HEK293T (cell line): ENCODE measurements around the gene ARTN.

Experiments
- CTCF ChIA-PET: fragments of 350-600 bp; formaldehyde crosslinking; extraction: SDS; loops from one replicate; lab custom pipeline; 2021; ENCODE audit warnings: antibody characterized with exemption, inconsistent platforms; lab: Yijun Ruan, JAX
- POLR2A ChIA-PET: fragments of 350-600 bp; formaldehyde crosslinking; extraction: SDS; loops from one replicate; lab custom pipeline; 2020; ENCODE audit warnings: antibody characterized with exemption, inconsistent platforms; lab: Yijun Ruan, JAX
- DNase-seq: peaks from one replicate; pipeline ENCODE4 v3.0.0; 2012; ENCODE audit warnings: mixed read lengths; ENCODE audit errors: extremely low spot score
- ARNT ChIP-seq: fragments of 450-650 bp; IDR thresholded peaks from 2 replicates; pipeline ENCODE4 v1.6.1; 2017; ENCODE audit warnings: mild to moderate bottlenecking
- BHLHE40 ChIP-seq: fragments of 450-650 bp; IDR thresholded peaks from 2 replicates; pipeline ENCODE4 v1.6.1; 2016; ENCODE audit warnings: mild to moderate bottlenecking, moderate library complexity, borderline replicate concordance
- CTBP1 ChIP-seq: fragments of 450-650 bp; IDR thresholded peaks from 2 replicates; pipeline ENCODE4 v1.6.1; 2016; ENCODE audit warnings: borderline replicate concordance
- ELF4 ChIP-seq: fragments of 450-650 bp; IDR thresholded peaks from 2 replicates; pipeline ENCODE4 v1.6.1; 2017; ENCODE audit warnings: antibody characterized with exemption
- FOXA1 ChIP-seq: fragments of 450-650 bp; IDR thresholded peaks from 2 replicates; pipeline ENCODE4 v1.6.1; 2016; ENCODE audit warnings: mild to moderate bottlenecking
- FOXK2 ChIP-seq: fragments of 450-650 bp; IDR thresholded peaks from 2 replicates; pipeline ENCODE4 v1.6.1; 2016; ENCODE audit warnings: mild to moderate bottlenecking
- FOXM1 ChIP-seq: fragments of 450-650 bp; IDR thresholded peaks from 2 replicates; pipeline ENCODE4 v1.6.1; 2017; ENCODE audit warnings: mild to moderate bottlenecking, borderline replicate concordance
- HDGF ChIP-seq: fragments of 450-650 bp; IDR thresholded peaks from 2 replicates; pipeline ENCODE4 v1.6.1; 2017; ENCODE audit warnings: antibody characterized with exemption, borderline replicate concordance
- L3MBTL2 ChIP-seq: fragments of 450-650 bp; conservative IDR thresholded peaks from 2 replicates; pipeline ENCODE4 v1.6.1; 2016; ENCODE audit warnings: mild to moderate bottlenecking
- LEF1 ChIP-seq: fragments of 450-650 bp; IDR thresholded peaks from 2 replicates; pipeline ENCODE4 v1.6.1; 2017; ENCODE audit warnings: mild to moderate bottlenecking, borderline replicate concordance
- NFRKB ChIP-seq: fragments of 450-650 bp; IDR thresholded peaks from 2 replicates; pipeline ENCODE4 v1.6.1; 2016; ENCODE audit warnings: mild to moderate bottlenecking, moderate library complexity
- PKNOX1 ChIP-seq: fragments of 450-650 bp; IDR thresholded peaks from 2 replicates; pipeline ENCODE4 v1.6.1; 2016
- SP1 ChIP-seq: fragments of 450-650 bp; IDR thresholded peaks from 2 replicates; pipeline ENCODE4 v1.6.1; 2017
- SUZ12 ChIP-seq: fragments of 450-650 bp; IDR thresholded peaks from 2 replicates; pipeline ENCODE4 v1.6.1; 2016; ENCODE audit warnings: mild to moderate bottlenecking
- TARDBP ChIP-seq: fragments of 450-650 bp; IDR thresholded peaks from 2 replicates; pipeline ENCODE4 v1.6.1; 2016
- ZNF384 ChIP-seq: fragments of 450-650 bp; IDR thresholded peaks from 2 replicates; pipeline ENCODE4 v1.6.1; 2016

ARTN gene

DNA sequence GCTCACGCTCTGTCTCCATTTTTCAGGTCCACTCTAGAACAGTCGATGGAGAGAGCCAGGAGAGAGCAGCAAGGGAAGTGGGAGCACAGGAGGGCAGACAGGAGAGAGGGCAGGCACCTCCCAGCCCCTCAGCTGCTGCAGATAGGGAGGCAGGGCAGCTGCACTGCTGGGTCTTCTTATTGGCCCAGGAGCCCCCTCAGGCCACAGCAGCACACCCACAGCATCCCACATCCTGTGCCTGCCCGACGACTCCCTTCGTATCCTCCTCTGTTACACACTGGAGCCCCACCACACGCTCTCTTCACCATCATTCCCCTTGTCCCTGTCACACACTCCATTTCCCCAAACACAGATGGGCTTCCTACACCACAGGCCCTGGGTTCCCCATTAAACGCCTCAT, 13.7 kb upstream of the ARTN start:
- TF ChIP-seq SP1 (no peak), TARDBP (no peak), BHLHE40 (no peak), PKNOX1 (no peak), LEF1 (no peak), FOXM1 (no peak), HDGF (no peak), ELF4 (no peak), NFRKB (no peak)
- ChIA-PET CTCF (interaction anchor here (0.6 to 1.4 kb wide), 3 partner anchors 15 to 169 kb away, joined by 4 read pairs; no protein-coding TSS in a partner anchor), POLR2A (no interaction called here)
- DNase-seq = no peak

- TF ChIP-seq LEF1 = no peak
- no peak for TF ChIP-seq FOXA1
- CTCF ChIA-PET = interaction anchor here (1.4 kb wide), 1 partner anchor 13 kb away, joined by 5 read pairs; no protein-coding TSS in a partner anchor
- no peak for DNase-seq
- POLR2A ChIA-PET = no interaction called here
These were observed 12.6 kb upstream of the ARTN start for GRCh38 chr1:43921022-43921421.

- POLR2A ChIA-PET = no interaction called here
- CTCF ChIA-PET = no interaction called here
These were observed 9.1 kb upstream of the ARTN start for GRCh38 chr1:43924516-43924915.

DNA sequence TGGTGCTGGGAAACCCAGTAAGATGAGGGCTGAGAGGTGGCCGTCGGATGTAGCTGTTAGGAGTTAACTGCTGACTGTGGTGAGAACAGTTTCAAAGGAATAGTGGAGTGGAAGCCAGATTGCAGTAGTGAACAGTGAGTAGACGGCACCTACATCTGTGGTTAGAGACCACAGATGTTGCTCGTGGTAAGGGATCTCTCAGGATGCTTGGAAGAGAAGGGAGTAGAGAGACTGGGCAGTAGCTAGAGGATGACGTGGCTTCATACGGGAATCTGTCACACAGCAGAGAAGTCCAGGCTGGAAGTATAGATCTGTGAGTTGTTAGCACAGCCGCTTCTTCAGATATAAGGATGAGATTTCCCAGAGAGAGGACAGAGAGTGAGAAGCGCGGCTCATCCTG, 7.8 kb upstream of the ARTN start:
- ChIA-PET POLR2A (no interaction called here), CTCF (interaction anchor here (1.0 kb wide), 1 partner anchor 9 kb away, joined by 7 read pairs; no protein-coding TSS in a partner anchor)
- DNase-seq = no peak
- TF ChIP-seq LEF1 (no peak), SP1 (no peak), NFRKB (no peak), ARNT (no peak), FOXK2 (no peak), SUZ12 (no peak), L3MBTL2 (no peak), CTBP1 (no peak), ELF4 (no peak), BHLHE40 (no peak), FOXA1 (no peak)

More at GRCh38 chr1:43924516-43924915, 9.1 kb upstream of the ARTN start:
- TF ChIP-seq TARDBP = no peak
- TF ChIP-seq CTBP1 = no peak
- no peak for TF ChIP-seq ZNF384
- no peak for TF ChIP-seq FOXK2
- no peak for TF ChIP-seq SP1
- TF ChIP-seq FOXM1 = no peak
- no peak for TF ChIP-seq HDGF
- TF ChIP-seq ELF4 = no peak
- no peak for TF ChIP-seq ARNT
- no peak for TF ChIP-seq PKNOX1
- DNase-seq = no peak

DNA sequence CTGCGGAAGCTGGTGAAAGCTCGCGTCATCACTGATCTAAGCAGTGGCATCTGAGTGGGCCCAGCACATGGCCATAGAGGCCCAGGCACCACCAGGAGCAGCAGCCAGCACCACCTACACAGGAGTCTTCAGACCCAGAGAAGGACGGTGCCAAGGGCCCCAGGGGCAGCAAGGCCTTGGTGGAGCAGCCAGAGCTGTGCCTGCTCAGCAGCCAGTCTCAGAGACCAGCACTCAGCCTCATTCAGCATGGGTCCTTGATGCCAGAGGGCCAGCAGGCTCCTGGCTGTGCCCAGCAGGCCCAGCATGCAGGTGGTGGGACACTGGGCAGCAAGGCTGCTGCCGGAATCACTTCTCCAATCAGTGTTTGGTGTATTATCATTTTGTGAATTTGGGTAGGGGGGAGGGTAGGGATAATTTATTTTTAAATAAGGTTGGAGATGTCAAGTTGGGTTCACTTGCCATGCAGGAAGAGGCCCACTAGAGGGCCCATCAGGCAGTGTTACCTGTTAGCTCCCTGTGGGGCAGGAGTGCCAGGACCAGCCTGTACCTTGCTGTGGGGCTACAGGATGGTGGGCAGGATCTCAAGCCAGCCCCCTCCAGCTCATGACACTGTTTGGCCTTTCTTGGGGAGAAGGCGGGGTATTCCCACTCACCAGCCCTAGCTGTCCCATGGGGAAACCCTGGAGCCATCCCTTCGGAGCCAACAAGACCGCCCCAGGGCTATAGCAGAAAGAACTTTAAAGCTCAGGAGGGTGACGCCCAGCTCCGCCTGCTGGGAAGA, 3.2 kb upstream of the ARTN start:
- ChIA-PET CTCF (interaction anchor here (0.6 to 1.8 kb wide), 4 partner anchors 9 to 217 kb away, joined by 3 to 14 read pairs (median 6); no protein-coding TSS in a partner anchor), POLR2A (interaction anchor here (1.5 kb wide), 1 partner anchor 16 kb away, joined by 7 read pairs; the partner anchor contains the start of gene IPO13)
- no peak for DNase-seq
- no peak for TF ChIP-seq HDGF
- TF ChIP-seq CTBP1 = no peak
- TF ChIP-seq L3MBTL2 = no peak
- TF ChIP-seq FOXK2 = no peak
- TF ChIP-seq PKNOX1 = no peak
- TF ChIP-seq BHLHE40 = no peak
- no peak for TF ChIP-seq LEF1
- TF ChIP-seq FOXM1 = no peak
- TF ChIP-seq SUZ12 = no peak
- no peak for TF ChIP-seq SP1
- TF ChIP-seq NFRKB = no peak
- TF ChIP-seq FOXA1 = no peak
- TF ChIP-seq ELF4 = no peak
- no peak for TF ChIP-seq ARNT
- TF ChIP-seq ZNF384 = no peak
- no peak for TF ChIP-seq TARDBP

DNA sequence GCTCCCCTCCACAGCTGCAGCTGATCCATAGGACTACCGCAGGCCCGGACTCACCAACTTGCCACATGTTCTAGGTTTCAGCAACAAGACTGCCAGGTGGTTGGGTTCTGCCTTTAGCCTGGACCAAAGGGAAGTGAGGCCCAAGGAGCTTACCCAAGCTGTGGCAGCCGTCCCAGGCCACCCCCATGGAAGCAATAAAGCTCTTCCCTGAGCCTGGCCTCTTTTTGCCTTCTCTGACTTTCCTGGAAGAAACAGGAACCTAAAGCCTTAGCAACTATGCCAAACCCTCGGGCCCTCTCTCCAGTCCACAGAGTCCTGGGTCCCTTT, 2.7 kb upstream of the ARTN start:
- ChIA-PET POLR2A (interaction anchor here (1.5 kb wide), 1 partner anchor 16 kb away, joined by 7 read pairs; the partner anchor contains the start of gene IPO13), CTCF (interaction anchor here (1.2 to 1.8 kb wide), 3 partner anchors 9 to 167 kb away, joined by 3 to 14 read pairs (median 7); no protein-coding TSS in a partner anchor)
- TF ChIP-seq ZNF384 (no peak), LEF1 (no peak), ELF4 (no peak)
- DNase-seq = no peak
